K562 (cell line): ENCODE data around the gene FANCG. TPM values are rescaled to one million over a fixed set of nuclear protein-coding genes. Genes with fewer than 3 reads are reported as not detected.

ENCODE experiments used
- ATF1 ChIP-seq, 2 experiments: fragments of 450-650 bp in 1 of 2; IDR thresholded peaks; 2 replicates each; pipeline ENCODE4 v1.6.1; 2016; ENCODE audit warnings: missing compliant biosample characterization in 1 of 2, missing genetic modification characterization in 1 of 2
- ATF4 ChIP-seq: fragments of 450-650 bp; formaldehyde crosslinking; IDR thresholded peaks from 2 replicates; pipeline ENCODE4 v1.4.0; 2022; ENCODE audit warnings: mild to moderate bottlenecking, moderate library complexity
- FOXO4 ChIP-seq: fragments of 450-650 bp; formaldehyde crosslinking; IDR thresholded peaks from 2 replicates; pipeline ENCODE4 v1.4.0; 2020; ENCODE audit warnings: mild to moderate bottlenecking, moderate library complexity
- GABPA ChIP-seq: fragments of 200-800 bp; sonication (Bioruptor generic); conservative IDR thresholded peaks from 2 replicates; pipeline ENCODE4 v1.6.1; 2016; ENCODE audit warnings: low read depth, missing genetic modification characterization, missing compliant biosample characterization
- GATAD2A ChIP-seq: fragments of 450-650 bp; IDR thresholded peaks from 2 replicates; pipeline ENCODE4 v1.6.1; 2017
- GMEB1 ChIP-seq: fragments of 250-450 bp; sonication (Bioruptor Pico); IDR thresholded peaks from 2 replicates; pipeline ENCODE4 v1.4.0; 2020; ENCODE audit warnings: mild to moderate bottlenecking
- NEUROD1 ChIP-seq: fragments of 150-350 bp; IDR thresholded peaks from 2 replicates; pipeline ENCODE4 v1.6.1; 2014; ENCODE audit warnings: borderline replicate concordance, low read length, low read depth; ENCODE audit not compliant: partially characterized antibody
- NR2C1 ChIP-seq, 2 experiments: fragments of 450-650 bp; IDR thresholded peaks; 2 replicates each; pipeline ENCODE4 v1.6.1; 2017; ENCODE audit warnings: mild to moderate bottlenecking in 2 of 2, antibody characterized with exemption in 1 of 2, inconsistent platforms in 1 of 2, missing compliant biosample characterization in 1 of 2, missing genetic modification characterization in 1 of 2
- RNF2 ChIP-seq: sonication (generic); IDR thresholded peaks from 2 replicates; pipeline ENCODE4 v1.6.1; 2016
- STAG1 ChIP-seq: sonication (generic); formaldehyde crosslinking; IDR thresholded peaks from 2 replicates; pipeline ENCODE4 v1.5.0; 2020; ENCODE audit warnings: missing genetic modification reagents, borderline replicate concordance
- ZBTB40 ChIP-seq, 2 experiments: fragments of 450-650 bp in 1 of 2; sonication (generic) in 1 of 2; formaldehyde crosslinking in 1 of 2; IDR thresholded peaks; 2 replicates each; pipeline versions ENCODE4 v1.7.1 to v1.9.0; 2016 to 2022; ENCODE audit warnings: inconsistent platforms in 1 of 2, mild to moderate bottlenecking in 1 of 2, missing genetic modification reagents in 1 of 2
- ZNF444 ChIP-seq: fragments of 250-450 bp; sonication (Bioruptor Pico); IDR thresholded peaks from 2 replicates; pipeline ENCODE4 v1.4.0; 2020; ENCODE audit warnings: mild to moderate bottlenecking, moderate library complexity
- ZNF551 ChIP-seq: fragments of 250-450 bp; sonication (Bioruptor Pico); IDR thresholded peaks from 2 replicates; pipeline ENCODE4 v1.5.0; 2021; ENCODE audit warnings: mild to moderate bottlenecking, moderate library complexity
- polyA plus RNA-seq, 8 experiments: library from polyadenylated mRNA; depleted of rRNA in 4 of 8; stranded (reverse) in 5 of 8; unstranded in 3 of 8; fragments of >200 nt; fragmentation: Nextera tagmentation in 2 of 8; fragmentation: Illumina TruSeq in 1 of 8; extraction: Ambion mirVana in 2 of 8; extraction: Trizol in 1 of 8; gene quantifications; 2 replicates each; pipeline versions ENCODE4 v1.2.1 to v1.2.3, GENCODE V29; 2011 to 2014; ENCODE audit warnings: inconsistent platforms in 1 of 8, missing spikeins in 1 of 8
- total RNA-seq, 7 experiments: library from RNA; depleted of rRNA in 6 of 7; stranded (reverse); fragments of >200 nt in 6 of 7; fragmentation: Illumina TruSeq in 2 of 7; extraction: Trizol in 2 of 7; gene quantifications; 2 replicates each; pipeline versions ENCODE4 v1.2.1 to v1.2.3, GENCODE V29; 2011 to 2021; ENCODE audit warnings: low replicate concordance in 1 of 7

The FANCG gene
- total and polyA plus RNA-seq, 9 of the 15 experiments (the other 6 are each of a cell fraction or from before 2014, with no cell fraction given), result 7.5 to 43.9 (median 31.0) TPM

- TF ChIP-seq GMEB1 (peak; percentile 71), ZBTB40 (IDR thresholded peaks at IDR 0.05) (peak; percentile 83), ZBTB40 (CRISPR knock-in tag; IDR thresholded peaks at IDR 0.05) (no peak), GATAD2A (0 out of 2 replicates have a peak, but pooled peaks have one; percentile 40), ZNF551 (CRISPR knock-in tag) (no peak), STAG1 (CRISPR knock-in tag) (peak; percentile 50; the same call in 1 of the 2 replicates), NEUROD1 (peak; percentile 26), NR2C1 (IDR thresholded peaks at IDR 0.05) (peak; percentile 75), NR2C1 (tag; IDR thresholded peaks at IDR 0.05) (peak; percentile 79), ZNF444 (no peak), ATF4 (CRISPR knock-in tag) (no peak), FOXO4 (CRISPR knock-in tag) (no peak), GABPA (tag) (peak; percentile 92), RNF2 (peak; percentile 60; the same call in 1 of the 2 replicates), ATF1 (CRISPR knock-in tag; IDR thresholded peaks at IDR 0.05) (no peak), ATF1 (tag; IDR thresholded peaks at IDR 0.05) (peak; percentile 84)
Observed at GRCh38 chr9:35096035-35096849, 16.5 kb upstream of the FANCG start, which contains the start of gene PIGO (continued).
